GM19193 (cell line): Measurements from ENCODE around the gene ILDR1.

ENCODE experiments used
- POLR2A ChIP-seq: IDR thresholded peaks from 4 replicates; pipeline ENCODE4 v1.6.1; 2011; ENCODE audit not compliant: insufficient read depth, insufficient read length; ENCODE audit errors: extremely low read depth

The ILDR1 gene

DNA sequence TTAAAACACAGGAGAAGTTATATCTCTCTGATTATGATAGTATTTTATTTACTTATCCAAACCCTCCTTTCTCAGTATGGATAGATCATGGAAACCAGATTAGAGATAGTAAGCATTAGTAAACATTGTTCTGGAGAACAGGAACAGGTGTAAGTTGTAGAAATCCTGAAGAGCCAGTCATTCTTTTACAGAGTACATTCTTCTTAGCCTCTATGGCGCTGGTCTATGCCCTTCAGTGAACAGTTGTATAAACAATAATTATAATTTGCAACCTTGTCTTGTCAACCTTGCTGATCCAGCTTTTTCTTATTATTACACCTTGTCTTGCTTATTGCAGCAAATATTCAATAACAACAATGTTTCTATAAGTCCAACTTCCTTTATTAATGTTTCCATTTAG is 80.5 kb downstream of the ILDR1 start:
- no peak for TF ChIP-seq POLR2A
